ENCODE results near the gene PTGER2.

PTGER2 gene

GRCh38 chr14:52310541-52310940 is 3.6 kb upstream of the PTGER2 start:
- TF ChIP-seq TCF12 (IDR thresholded peaks at IDR 0.05; ENCODE audit: low read depth): no peak
- TF ChIP-seq FOXM1 (IDR thresholded peaks at IDR 0.05; ENCODE audit: borderline replicate concordance, low read depth): no peak
- TF ChIP-seq EGR1 (IDR thresholded peaks at IDR 0.05): no peak
- no peak for TF ChIP-seq REST (IDR thresholded peaks at IDR 0.05; ENCODE audit: low read depth)
- no peak for TF ChIP-seq NFIC (IDR thresholded peaks at IDR 0.05)
- no peak for TF ChIP-seq MAX (IDR thresholded peaks at IDR 0.05)
- TF ChIP-seq TEAD4 (IDR thresholded peaks at IDR 0.05): no peak
- no peak for TF ChIP-seq USF1 (IDR thresholded peaks at IDR 0.05)
- TF ChIP-seq ZBTB7A (IDR thresholded peaks at IDR 0.05; ENCODE audit: low read depth): no peak
- TF ChIP-seq TAF1 (IDR thresholded peaks at IDR 0.05; ENCODE audit: low read depth): no peak
- TF ChIP-seq CREB1 (IDR thresholded peaks at IDR 0.05; ENCODE audit: low read depth): no peak
- TF ChIP-seq RAD21 (IDR thresholded peaks at IDR 0.05; ENCODE audit: low read depth): no peak
- TF ChIP-seq EP300 (IDR thresholded peaks at IDR 0.05; ENCODE audit: borderline replicate concordance): no peak
- no peak for TF ChIP-seq YY1 (IDR thresholded peaks at IDR 0.05; ENCODE audit: low read depth)
- no peak for TF ChIP-seq CEBPB (IDR thresholded peaks at IDR 0.05)

- no peak for TF ChIP-seq CEBPB (IDR thresholded peaks at IDR 0.05)
- TF ChIP-seq ZBTB7A (IDR thresholded peaks at IDR 0.05; ENCODE audit: low read depth): no peak
- TF ChIP-seq YY1 (IDR thresholded peaks at IDR 0.05; ENCODE audit: low read depth): no peak
- no peak for TF ChIP-seq USF1 (IDR thresholded peaks at IDR 0.05)
- TF ChIP-seq CREB1 (IDR thresholded peaks at IDR 0.05; ENCODE audit: low read depth): no peak
- TF ChIP-seq MAX (IDR thresholded peaks at IDR 0.05): no peak
- no peak for TF ChIP-seq REST (IDR thresholded peaks at IDR 0.05; ENCODE audit: low read depth)
- TF ChIP-seq EP300 (IDR thresholded peaks at IDR 0.05; ENCODE audit: borderline replicate concordance): no peak
These were observed 1.2 kb upstream of the PTGER2 start for GRCh38 chr14:52312931-52313355.

- TF ChIP-seq EGR1 (IDR thresholded peaks at IDR 0.05) (no peak), TAF1 (IDR thresholded peaks at IDR 0.05; ENCODE audit: low read depth) (no peak), REST (IDR thresholded peaks at IDR 0.05; ENCODE audit: low read depth) (no peak), FOXM1 (IDR thresholded peaks at IDR 0.05; ENCODE audit: borderline replicate concordance, low read depth) (no peak), EP300 (IDR thresholded peaks at IDR 0.05; ENCODE audit: borderline replicate concordance) (no peak), TEAD4 (IDR thresholded peaks at IDR 0.05) (no peak), USF1 (IDR thresholded peaks at IDR 0.05) (no peak)
These were observed 650 bp upstream of the PTGER2 start for GRCh38 chr14:52313462-52313861.

- no peak for TF ChIP-seq CEBPB (IDR thresholded peaks at IDR 0.05)
- no peak for TF ChIP-seq USF1 (IDR thresholded peaks at IDR 0.05)
- TF ChIP-seq CREB1 (IDR thresholded peaks at IDR 0.05; ENCODE audit: low read depth): no peak
These were observed 663 bp downstream of the PTGER2 start for GRCh38 chr14:52314595-52315354.

Measured in Ishikawa (cell line).